Ectodermal cell (in vitro differentiated cells): Measurements from ENCODE around the gene ZNF316.

Experiments used
- H3K27ac ChIP-seq: 2 replicates; pipeline ENCODE4 v1.7.0; 2013; ENCODE audit warnings: mild to moderate bottlenecking, low read depth, low read length; ENCODE audit not compliant: insufficient read depth, poor library complexity, severe bottlenecking
- H3K27me3 ChIP-seq: 2 replicates; pipeline ENCODE4 v1.7.0; 2013; ENCODE audit warnings: mild to moderate bottlenecking, low read length; ENCODE audit not compliant: insufficient read depth, control insufficient read depth, poor library complexity, severe bottlenecking
- H3K36me3 ChIP-seq: one replicate; pipeline ENCODE4 v1.7.0; 2013; ENCODE audit warnings: low read length; ENCODE audit not compliant: control insufficient read depth, insufficient read depth
- H3K4me1 ChIP-seq: one replicate; pipeline ENCODE4 v1.7.0; 2013; ENCODE audit warnings: low read length; ENCODE audit not compliant: control insufficient read depth, insufficient read depth
- H3K4me3 ChIP-seq: 2 replicates; pipeline ENCODE4 v1.7.0; 2013; ENCODE audit warnings: low read depth, low read length, control low read depth; ENCODE audit not compliant: insufficient read depth
- H3K9me3 ChIP-seq: 2 replicates; pipeline ENCODE4 v1.7.0; 2013; ENCODE audit warnings: mild to moderate bottlenecking, low read length, moderate library complexity; ENCODE audit not compliant: control insufficient read depth
- WGBS, 2 experiments: methylation state at CpG; one replicate each; pipeline ENCODE4 v1.1.7; 2013; ENCODE audit warnings: missing lambda C conversion rate in 2 of 2; 5-methylcytosine and 5-hydroxymethylcytosine counted together

ZNF316 gene

DNA sequence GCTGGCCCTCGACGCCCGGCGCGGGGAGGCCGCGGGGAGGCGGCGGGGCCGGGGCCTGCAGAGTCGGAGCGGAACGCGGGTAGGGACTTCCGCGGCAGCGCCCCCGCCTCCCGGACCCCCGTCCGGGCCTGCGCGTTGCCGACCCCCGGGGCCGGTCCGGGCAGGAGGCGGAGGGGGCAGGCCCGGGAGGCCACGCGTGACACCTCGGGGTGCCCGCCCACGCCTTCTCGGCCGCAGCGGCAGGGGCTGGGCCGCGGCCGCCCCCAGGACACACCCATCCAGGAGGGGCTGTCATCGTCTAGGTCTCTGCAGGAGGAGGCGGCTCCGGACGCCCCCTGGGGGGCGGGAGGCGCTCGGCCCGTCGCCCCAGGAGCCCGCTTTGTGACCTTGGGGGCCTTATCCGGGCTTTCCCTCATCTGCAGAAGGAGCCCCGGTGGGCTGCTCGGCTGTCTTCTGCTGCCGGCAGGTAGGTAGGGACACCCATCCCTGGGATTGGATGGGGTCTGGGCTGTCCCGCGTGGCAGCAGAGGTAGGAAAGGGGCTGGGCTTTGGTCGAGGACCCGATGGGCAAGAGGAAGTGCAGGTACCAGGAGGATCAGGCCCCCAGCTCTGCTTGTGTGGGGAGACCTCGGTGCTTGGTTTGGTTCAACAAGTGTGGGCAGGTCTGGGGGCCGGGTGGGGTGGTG, 569 bp downstream of the ZNF316 start:
- Histone ChIP-seq H3K4me1 (peaks cover 5% of the 10 kb centered on the region), H3K27ac (no peak overlapping the region), H3K9me3 (no peaks in the 10 kb centered on the region), H3K27me3 (no peaks in the 10 kb centered on the region), H3K4me3 (peak overlapping the region; percentile 74), H3K36me3 (peaks cover 10% of the 10 kb centered on the region)
- WGBS, 2 experiments: 4 to 5% methylated on average over 60 of the region's 60 CpGs

DNA sequence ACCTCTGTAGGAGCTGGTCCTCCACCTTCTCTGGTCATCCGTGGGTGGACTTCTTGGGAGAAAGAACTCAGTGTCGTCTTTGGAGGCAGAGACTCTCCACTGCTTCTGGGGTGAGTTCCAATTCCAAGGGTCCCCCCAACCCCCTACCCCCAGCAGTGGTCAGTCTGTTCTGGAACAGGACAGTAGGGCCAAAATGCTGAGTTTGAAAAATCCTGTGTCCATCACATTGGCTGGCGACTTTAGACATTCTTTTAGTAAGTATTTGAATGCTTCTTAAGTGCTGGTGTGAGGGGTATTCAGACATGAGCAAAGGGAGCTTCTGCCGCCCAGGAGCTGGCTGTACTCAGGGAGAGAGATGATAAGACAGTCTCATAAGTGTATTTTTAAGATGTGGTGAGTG, 1.9 kb downstream of the ZNF316 start:
- peaks cover 22% of the 10 kb centered on the region for H3K36me3 ChIP-seq

DNA sequence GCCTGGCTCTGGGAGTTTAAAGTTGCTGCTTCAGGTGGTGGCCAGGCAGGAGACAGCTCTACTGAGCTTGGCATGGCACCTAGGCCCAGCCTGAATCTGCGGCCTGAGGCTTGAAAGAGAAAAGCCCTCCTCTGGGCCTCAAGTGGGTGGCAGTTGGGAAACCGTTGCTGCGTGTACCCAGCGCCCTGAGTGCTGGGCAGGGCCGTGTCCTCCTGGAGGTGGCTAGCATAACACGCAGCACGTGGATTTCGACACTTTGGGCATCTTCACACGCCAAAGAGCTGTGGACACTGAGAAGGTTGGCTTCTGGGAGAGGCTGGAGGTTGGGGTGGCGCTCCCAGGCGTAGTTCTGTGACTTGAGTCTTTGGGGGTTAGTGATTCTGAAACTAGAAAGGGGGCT, 2.5 kb downstream of the ZNF316 start:
- no peak overlapping the region for H3K27ac ChIP-seq
- no peaks in the 10 kb centered on the region for H3K27me3 ChIP-seq
- H3K4me3 ChIP-seq: no peak overlapping the region
- H3K9me3 ChIP-seq: no peaks in the 10 kb centered on the region
- H3K4me1 ChIP-seq: peaks cover 5% of the 10 kb centered on the region
- peaks cover 25% of the 10 kb centered on the region for H3K36me3 ChIP-seq
- 96% methylated on average over 11 of the region's 11 CpGs for WGBS, 2 experiments

More for the DNA sequence above, 1.9 kb downstream of the ZNF316 start:
- H3K27me3 ChIP-seq: no peaks in the 10 kb centered on the region
- peaks cover 5% of the 10 kb centered on the region for H3K4me1 ChIP-seq
- H3K9me3 ChIP-seq: no peaks in the 10 kb centered on the region
- H3K27ac ChIP-seq: no peak overlapping the region
- 92 to 95% methylated on average over 4 of the region's 4 CpGs for WGBS, 2 experiments
- no peak overlapping the region for H3K4me3 ChIP-seq

DNA sequence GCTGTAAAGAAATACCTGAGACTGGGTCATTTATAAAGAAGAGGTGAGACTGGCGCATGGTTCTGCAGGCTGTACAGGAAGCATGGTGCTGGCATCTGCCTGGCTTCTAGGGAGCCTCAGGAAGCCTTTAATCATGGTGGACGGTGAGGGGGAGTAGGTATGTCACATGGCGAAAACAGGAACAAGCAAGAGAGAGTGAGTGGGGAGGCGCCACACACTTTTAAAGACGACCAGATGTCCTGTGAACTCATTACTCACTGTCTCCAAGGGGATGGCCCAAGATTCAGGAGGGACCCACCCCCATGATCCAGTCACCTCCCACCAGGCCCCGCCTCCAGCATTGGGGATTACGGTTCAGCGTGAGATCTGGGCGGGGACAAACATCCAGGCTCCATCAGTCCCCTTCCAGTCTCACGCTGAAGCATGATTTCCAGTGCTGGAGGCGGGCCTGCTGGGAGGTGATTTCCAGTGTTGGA, 3.2 kb downstream of the ZNF316 start:
- no peak overlapping the region for H3K27ac ChIP-seq
- H3K4me3 ChIP-seq: no peak overlapping the region
- H3K36me3 ChIP-seq: peaks cover 25% of the 10 kb centered on the region
- 67 to 68% methylated on average over 11 of the region's 11 CpGs for WGBS, 2 experiments
- peaks cover 5% of the 10 kb centered on the region for H3K4me1 ChIP-seq
- no peaks in the 10 kb centered on the region for H3K9me3 ChIP-seq
- no peaks in the 10 kb centered on the region for H3K27me3 ChIP-seq

DNA sequence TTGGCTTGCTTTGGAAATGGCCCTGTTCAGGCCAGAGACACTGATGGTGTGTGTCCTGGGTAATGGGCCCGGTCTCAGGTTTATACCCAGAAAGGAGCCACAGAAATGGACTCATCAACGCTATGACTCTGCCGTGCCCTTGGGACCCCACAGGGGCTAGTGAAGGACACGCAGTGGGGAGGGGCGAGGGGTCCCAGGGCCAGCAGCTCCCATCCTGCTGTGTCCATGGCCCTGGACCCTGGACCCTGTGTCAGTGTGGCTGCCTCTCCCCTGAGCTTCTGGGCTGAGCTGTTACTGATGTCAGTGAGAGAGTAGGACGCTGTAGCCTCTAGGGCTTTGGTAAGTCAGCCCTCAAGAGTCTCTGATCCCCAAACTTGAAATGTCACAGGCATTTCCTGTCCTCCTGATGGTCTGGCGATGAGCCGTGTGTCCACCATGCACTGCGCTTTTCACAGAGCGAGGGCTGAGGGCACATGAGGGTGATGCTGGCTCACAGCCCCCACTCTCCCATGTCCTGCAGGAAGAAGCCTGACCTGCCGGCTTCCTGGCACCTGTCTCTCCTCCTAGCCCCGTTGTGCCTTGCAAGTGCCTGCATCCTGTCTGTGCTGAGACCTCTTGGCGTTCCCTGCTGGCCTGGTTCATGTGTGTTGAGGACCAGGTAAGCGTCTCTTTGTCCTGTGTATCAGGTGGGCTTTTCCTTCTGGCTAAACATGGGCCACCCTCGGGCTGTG, 4.4 kb downstream of the ZNF316 start:
- H3K36me3 ChIP-seq: peaks cover 29% of the 10 kb centered on the region
- H3K27ac ChIP-seq: no peak overlapping the region
- no peak overlapping the region for H3K4me3 ChIP-seq
- peaks cover 5% of the 10 kb centered on the region for H3K4me1 ChIP-seq
- 95% methylated on average over 15 of the region's 15 CpGs for WGBS, 2 experiments
- H3K9me3 ChIP-seq: no peaks in the 10 kb centered on the region
- no peaks in the 10 kb centered on the region for H3K27me3 ChIP-seq

DNA sequence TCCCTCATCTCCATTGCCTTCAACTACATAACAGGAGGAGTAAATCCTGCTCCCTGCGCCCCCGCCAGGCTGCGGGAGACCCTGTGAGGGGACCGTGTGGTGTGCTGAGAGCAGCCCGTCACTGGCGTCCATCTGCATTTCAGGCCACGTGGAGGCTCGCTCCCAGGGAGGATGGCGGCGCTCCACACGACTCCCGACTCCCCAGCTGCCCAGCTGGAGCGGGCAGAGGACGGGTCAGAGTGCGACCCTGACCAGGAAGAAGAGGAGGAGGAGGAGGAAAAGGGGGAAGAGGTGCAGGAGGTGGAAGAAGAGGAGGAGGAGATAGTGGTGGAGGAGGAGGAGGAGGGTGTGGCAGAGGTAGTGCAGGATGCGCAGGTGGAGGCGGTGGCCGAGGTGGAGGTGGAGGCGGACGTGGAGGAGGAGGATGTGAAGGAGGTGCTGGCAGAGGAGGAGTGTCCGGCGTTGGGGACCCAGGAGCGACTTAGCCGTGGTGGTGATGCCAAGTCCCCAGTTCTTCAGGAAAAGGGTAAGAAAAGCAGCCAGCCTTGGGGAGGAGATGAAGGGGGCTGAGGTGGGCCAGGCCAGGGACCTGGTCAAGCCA, 5.2 kb downstream of the ZNF316 start:
- Histone ChIP-seq H3K27me3 (no peaks in the 10 kb centered on the region), H3K4me1 (peaks cover 5% of the 10 kb centered on the region), H3K36me3 (peaks cover 29% of the 10 kb centered on the region), H3K4me3 (no peak overlapping the region), H3K27ac (no peak overlapping the region), H3K9me3 (no peaks in the 10 kb centered on the region)
- 94 to 95% methylated on average over 24 of the region's 24 CpGs for WGBS, 2 experiments

DNA sequence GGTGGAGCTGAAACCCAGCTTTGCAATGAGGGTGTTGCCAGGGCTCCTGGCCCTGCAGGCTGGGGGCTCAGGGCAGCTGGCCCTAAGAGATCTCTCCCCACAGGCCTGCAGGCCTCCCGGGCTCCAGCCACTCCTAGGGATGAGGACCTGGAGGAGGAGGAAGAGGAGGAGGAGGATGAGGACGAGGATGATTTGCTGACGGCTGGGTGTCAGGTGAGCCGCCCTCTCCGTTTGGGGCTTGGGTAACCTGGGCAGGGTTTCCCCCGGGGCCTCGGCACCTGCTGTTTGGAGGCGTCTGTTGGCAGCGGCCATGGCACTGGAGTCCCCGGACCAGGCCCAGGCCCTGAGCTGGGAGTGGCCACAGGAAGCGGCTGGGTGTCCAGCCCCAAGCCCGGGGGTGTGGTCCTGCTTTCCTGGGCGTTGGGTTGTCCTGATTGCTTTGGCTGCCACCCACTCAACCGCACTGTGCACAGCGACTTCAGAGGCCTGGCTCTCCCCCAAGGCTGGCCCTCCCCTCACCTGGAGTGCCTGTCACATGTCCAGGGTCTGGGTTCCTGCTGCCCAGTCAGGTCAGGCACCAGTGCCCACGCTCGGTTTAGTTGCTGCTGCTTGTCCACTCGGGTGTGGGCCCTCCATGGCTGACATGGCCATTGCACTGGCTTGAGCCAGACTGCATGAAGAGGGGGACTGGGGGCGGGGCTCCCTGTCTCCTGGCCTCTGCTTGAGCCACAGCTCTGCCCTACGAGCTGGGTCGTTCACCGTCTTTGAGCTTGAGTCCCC, 5.9 kb downstream of the ZNF316 start:
- no peaks in the 10 kb centered on the region for H3K27me3 ChIP-seq
- H3K4me3 ChIP-seq: no peak overlapping the region
- H3K9me3 ChIP-seq: no peaks in the 10 kb centered on the region
- peaks cover 5% of the 10 kb centered on the region for H3K4me1 ChIP-seq
- H3K36me3 ChIP-seq: peaks cover 29% of the 10 kb centered on the region
- no peak overlapping the region for H3K27ac ChIP-seq
- 92 to 94% methylated on average over 22 of the region's 22 CpGs for WGBS, 2 experiments

DNA sequence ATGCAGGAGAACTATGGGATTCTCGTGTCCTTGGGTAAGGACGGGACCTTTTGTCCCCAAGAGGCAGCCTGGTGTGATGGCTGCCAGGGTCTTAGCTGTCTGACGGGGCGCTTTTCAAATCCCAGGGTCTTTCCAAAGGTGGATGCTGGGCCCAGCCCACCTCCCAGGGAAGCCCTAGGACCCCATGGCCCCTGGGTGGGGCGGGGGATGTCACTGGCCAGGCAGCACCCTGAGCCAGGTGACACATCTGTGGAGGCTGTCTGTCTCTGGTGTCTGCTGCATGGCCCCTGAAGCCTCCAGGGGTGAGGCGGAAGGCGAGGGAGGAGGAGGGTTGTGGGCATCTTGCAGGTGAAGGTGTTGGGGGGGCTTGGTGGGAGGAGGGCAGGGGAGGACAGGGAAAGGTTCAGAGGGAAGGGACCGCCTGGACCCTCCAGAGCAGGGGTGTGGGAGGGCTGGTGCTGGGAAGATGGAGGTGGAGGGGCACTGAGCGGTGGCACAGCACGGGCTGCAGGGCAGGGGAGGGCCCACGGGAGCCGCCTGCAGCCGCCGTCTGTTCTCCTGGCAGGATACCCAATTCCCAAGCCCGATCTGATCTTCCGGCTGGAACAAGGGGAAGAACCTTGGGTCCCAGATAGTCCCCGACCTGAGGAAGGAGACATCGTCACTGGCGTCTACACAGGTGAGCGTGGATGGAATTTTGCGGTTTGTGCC, 7.0 kb downstream of the ZNF316 start:
- Histone ChIP-seq H3K27ac (no peak overlapping the region), H3K4me1 (no peaks in the 10 kb centered on the region), H3K27me3 (no peaks in the 10 kb centered on the region), H3K9me3 (no peaks in the 10 kb centered on the region), H3K36me3 (peaks cover 29% of the 10 kb centered on the region), H3K4me3 (no peak overlapping the region)
- WGBS, 2 experiments: 95% methylated on average over 21 of the region's 21 CpGs

DNA sequence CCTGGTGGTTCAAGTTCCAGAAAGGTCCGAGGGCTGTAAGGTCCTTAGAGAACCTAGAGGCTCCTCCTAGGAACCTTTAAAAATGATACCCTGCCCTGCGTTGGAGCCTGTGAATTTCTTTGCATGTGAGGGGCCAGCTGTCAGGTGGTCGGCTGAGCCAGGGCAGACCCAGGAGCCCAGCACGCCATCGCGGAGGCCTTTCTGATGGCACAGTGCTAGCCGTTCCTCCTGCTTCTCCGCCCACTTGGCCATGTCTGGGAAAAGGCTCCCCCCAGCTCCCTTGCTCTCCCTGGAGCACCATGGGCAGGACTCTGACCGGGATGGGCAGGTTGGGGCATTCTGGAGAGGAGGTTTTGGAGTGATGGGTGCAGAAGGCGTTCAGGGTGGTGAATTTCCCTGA, 7.6 kb downstream of the ZNF316 start:
- peaks cover 29% of the 10 kb centered on the region for H3K36me3 ChIP-seq

More for the DNA sequence above, 7.6 kb downstream of the ZNF316 start:
- Histone ChIP-seq H3K9me3 (no peaks in the 10 kb centered on the region), H3K4me3 (no peak overlapping the region), H3K27me3 (no peaks in the 10 kb centered on the region), H3K4me1 (no peaks in the 10 kb centered on the region), H3K27ac (no peak overlapping the region)
- WGBS, 2 experiments: 95 to 98% methylated on average over 10 of the region's 10 CpGs
